Tibial nerve (tissue), 4 donors: Measurements from ENCODE around the gene CCDC60.

Experiments used
- EP300 ChIP-seq, 2 donors: sonication (generic); formaldehyde crosslinking; IDR thresholded peaks; one replicate each; pipeline ENCODE4 v1.6.1; 2017; ENCODE audit warnings: antibody characterized with exemption in 2 of 2, mild to moderate bottlenecking in 1 of 2
- POLR2A ChIP-seq, 2 donors: fragments of 450-650 bp; IDR thresholded peaks; one replicate each; pipeline ENCODE4 v1.6.1; 2017; ENCODE audit warnings: antibody characterized with exemption in 2 of 2, mild to moderate bottlenecking in 2 of 2, moderate library complexity in 2 of 2
- TF ChIP-seq, protein P1 (sequence below), 5 experiments: fragments of 200-600 bp in 3 of 5; fragments of 450-650 bp in 2 of 5; sonication (generic) in 3 of 5; IDR thresholded peaks; one replicate each; pipeline ENCODE4 v1.5.1; 2016 to 2019; ENCODE audit warnings: antibody characterized with exemption in 5 of 5, mild to moderate bottlenecking in 3 of 5, moderate library complexity in 2 of 5

DNA sequence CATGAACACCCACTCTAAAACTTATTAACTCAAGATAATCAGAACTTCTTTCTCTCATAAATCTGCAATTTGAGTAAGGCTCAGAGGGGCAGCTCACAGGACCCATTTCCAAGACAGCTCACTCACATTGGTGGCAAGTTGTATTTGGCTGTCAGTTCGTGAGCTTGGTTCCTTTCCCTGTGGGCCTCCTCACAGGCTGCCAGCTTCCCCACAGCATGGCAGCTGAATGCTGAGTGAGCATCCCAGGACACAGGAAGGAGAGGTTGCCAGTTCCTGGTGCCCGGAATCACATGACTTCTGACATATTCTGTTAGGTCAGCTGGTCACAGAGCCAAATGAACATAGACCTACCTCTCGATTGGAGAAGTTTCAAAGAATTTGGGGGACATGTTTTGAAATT lies 142.4 kb downstream of the CCDC60 start:
- TF ChIP-seq POLR2A (IDR thresholded peaks at IDR 0.05): no peak
- TF ChIP-seq, protein P1, sequence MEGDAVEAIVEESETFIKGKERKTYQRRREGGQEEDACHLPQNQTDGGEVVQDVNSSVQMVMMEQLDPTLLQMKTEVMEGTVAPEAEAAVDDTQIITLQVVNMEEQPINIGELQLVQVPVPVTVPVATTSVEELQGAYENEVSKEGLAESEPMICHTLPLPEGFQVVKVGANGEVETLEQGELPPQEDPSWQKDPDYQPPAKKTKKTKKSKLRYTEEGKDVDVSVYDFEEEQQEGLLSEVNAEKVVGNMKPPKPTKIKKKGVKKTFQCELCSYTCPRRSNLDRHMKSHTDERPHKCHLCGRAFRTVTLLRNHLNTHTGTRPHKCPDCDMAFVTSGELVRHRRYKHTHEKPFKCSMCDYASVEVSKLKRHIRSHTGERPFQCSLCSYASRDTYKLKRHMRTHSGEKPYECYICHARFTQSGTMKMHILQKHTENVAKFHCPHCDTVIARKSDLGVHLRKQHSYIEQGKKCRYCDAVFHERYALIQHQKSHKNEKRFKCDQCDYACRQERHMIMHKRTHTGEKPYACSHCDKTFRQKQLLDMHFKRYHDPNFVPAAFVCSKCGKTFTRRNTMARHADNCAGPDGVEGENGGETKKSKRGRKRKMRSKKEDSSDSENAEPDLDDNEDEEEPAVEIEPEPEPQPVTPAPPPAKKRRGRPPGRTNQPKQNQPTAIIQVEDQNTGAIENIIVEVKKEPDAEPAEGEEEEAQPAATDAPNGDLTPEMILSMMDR (IDR thresholded peaks at IDR 0.05): no peak
- TF ChIP-seq EP300 (IDR thresholded peaks at IDR 0.05): no peak
